ENCODE measurements around the gene ST6GAL2. TPM values are rescaled to one million over a fixed set of nuclear protein-coding genes. Genes with fewer than 3 reads are reported as not detected.

Gene ST6GAL2
- polyA plus RNA-seq, 1 donor (not counting 4 experiments of a cell fraction or from before 2014, with no cell fraction given) = 0.14 TPM

- H3K9ac ChIP-seq (ENCODE audit: control insufficient read depth, extremely low read depth, insufficient read depth, low read length) = no peak overlapping the region
- DNase-seq (ENCODE audit: low read depth, low spot score) (no peak), FAIRE-seq (no peak)
- no peaks in the 10 kb centered on the region for H4K20me1 ChIP-seq (ENCODE audit: control insufficient read depth, extremely low read depth, insufficient read depth, low read length)
- dilution Hi-C loops (cut with MboI; ENCODE audit: extremely low pct_ligation_motif_present, low sequenced_read_pairs) = no loop called here
- H3K4me1 ChIP-seq (ENCODE audit: control insufficient read depth, extremely low read depth, insufficient read depth, low read length) = no peaks in the 10 kb centered on the region
- no peaks in the 10 kb centered on the region for H3K36me3 ChIP-seq (ENCODE audit: control insufficient read depth in 2 of 2, extremely low read depth in 1 of 2, insufficient read depth in 2 of 2, low read length in 2 of 2)
- H2AFZ ChIP-seq (ENCODE audit: control insufficient read depth, low read length) = no peak overlapping the region
- no peaks in the 10 kb centered on the region for H3K27me3 ChIP-seq (ENCODE audit: control insufficient read depth, extremely low read depth, insufficient read depth, low read length)
- H3K79me2 ChIP-seq (ENCODE audit: control insufficient read depth, insufficient read depth, low read length) = no peaks in the 10 kb centered on the region
- TF ChIP-seq, protein P1, sequence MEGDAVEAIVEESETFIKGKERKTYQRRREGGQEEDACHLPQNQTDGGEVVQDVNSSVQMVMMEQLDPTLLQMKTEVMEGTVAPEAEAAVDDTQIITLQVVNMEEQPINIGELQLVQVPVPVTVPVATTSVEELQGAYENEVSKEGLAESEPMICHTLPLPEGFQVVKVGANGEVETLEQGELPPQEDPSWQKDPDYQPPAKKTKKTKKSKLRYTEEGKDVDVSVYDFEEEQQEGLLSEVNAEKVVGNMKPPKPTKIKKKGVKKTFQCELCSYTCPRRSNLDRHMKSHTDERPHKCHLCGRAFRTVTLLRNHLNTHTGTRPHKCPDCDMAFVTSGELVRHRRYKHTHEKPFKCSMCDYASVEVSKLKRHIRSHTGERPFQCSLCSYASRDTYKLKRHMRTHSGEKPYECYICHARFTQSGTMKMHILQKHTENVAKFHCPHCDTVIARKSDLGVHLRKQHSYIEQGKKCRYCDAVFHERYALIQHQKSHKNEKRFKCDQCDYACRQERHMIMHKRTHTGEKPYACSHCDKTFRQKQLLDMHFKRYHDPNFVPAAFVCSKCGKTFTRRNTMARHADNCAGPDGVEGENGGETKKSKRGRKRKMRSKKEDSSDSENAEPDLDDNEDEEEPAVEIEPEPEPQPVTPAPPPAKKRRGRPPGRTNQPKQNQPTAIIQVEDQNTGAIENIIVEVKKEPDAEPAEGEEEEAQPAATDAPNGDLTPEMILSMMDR (optimal IDR thresholded peaks at IDR 0.05 in 1 of 3, IDR thresholded peaks at IDR 0.05 in 1 of 3, conservative IDR thresholded peaks at IDR 0.05 in 1 of 3; ENCODE audit: extremely low read depth in 1 of 3, insufficient read depth in 2 of 3, low read length in 3 of 3) = no peak
- no peak for TF ChIP-seq EZH2 (IDR thresholded peaks at IDR 0.05; ENCODE audit: low read length)
- H3K9me3 ChIP-seq (ENCODE audit: control insufficient read depth, low read depth, low read length) = no peaks in the 10 kb centered on the region
- no peak overlapping the region for H3K27ac ChIP-seq (ENCODE audit: control insufficient read depth, insufficient read depth, low read length)
- H3K4me2 ChIP-seq (ENCODE audit: control insufficient read depth, extremely low read depth, insufficient read depth, low read depth, low read length) = no peak overlapping the region
- no peak overlapping the region for H3K4me3 ChIP-seq (ENCODE audit: control insufficient read depth in 2 of 3, extremely low read depth in 1 of 3, insufficient read depth in 2 of 3, low read depth in 1 of 3, low read length in 3 of 3)
- H3K9me1 ChIP-seq (ENCODE audit: control insufficient read depth, extremely low read depth, insufficient read depth, low read length) = no peaks in the 10 kb centered on the region
Measured at GRCh38 chr2:106892048-106892447, 6.1 kb upstream of the ST6GAL2 start.

DNA sequence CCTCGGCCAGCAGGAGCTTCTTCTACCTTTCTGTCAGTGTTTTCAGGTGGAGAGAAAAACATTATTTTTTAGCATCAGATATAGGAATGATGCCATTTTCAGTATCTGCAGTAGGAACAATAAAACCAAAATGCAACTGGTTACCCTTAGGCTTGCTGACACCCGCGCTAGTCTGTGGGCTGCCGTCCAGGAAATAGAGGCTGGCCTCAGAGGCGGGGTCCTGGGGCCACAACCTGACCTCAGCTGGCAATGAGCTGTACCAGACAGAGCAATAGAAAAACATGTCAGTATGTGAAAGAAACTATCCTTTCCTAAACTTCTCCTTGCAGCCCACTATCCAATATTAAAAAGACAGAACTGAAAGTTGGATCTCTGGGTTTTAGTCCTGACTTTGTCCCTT lies 4.6 kb upstream of the ST6GAL2 start:
- dilution Hi-C loops (cut with MboI; ENCODE audit: extremely low pct_ligation_motif_present, low sequenced_read_pairs) = no loop called here
- H3K4me1 ChIP-seq (ENCODE audit: control insufficient read depth, extremely low read depth, insufficient read depth, low read length) = no peaks in the 10 kb centered on the region
- TF ChIP-seq, protein P1 (optimal IDR thresholded peaks at IDR 0.05 in 1 of 3, IDR thresholded peaks at IDR 0.05 in 1 of 3, conservative IDR thresholded peaks at IDR 0.05 in 1 of 3; ENCODE audit: extremely low read depth in 1 of 3, insufficient read depth in 2 of 3, low read length in 3 of 3) = no peak
- TF ChIP-seq EZH2 (IDR thresholded peaks at IDR 0.05; ENCODE audit: low read length) = no peak
- no peak overlapping the region for H2AFZ ChIP-seq (ENCODE audit: control insufficient read depth, low read length)
- no peaks in the 10 kb centered on the region for H3K9me3 ChIP-seq (ENCODE audit: control insufficient read depth, low read depth, low read length)
- H3K4me3 ChIP-seq (ENCODE audit: control insufficient read depth in 2 of 3, extremely low read depth in 1 of 3, insufficient read depth in 2 of 3, low read depth in 1 of 3, low read length in 3 of 3) = no peak overlapping the region
- DNase-seq (ENCODE audit: low read depth, low spot score) = no peak
- no peak overlapping the region for H3K27ac ChIP-seq (ENCODE audit: control insufficient read depth, insufficient read depth, low read length)
- H3K27me3 ChIP-seq (ENCODE audit: control insufficient read depth, extremely low read depth, insufficient read depth, low read length) = peaks cover 7% of the 10 kb centered on the region
- H4K20me1 ChIP-seq (ENCODE audit: control insufficient read depth, extremely low read depth, insufficient read depth, low read length) = no peaks in the 10 kb centered on the region
- no peaks in the 10 kb centered on the region for H3K9me1 ChIP-seq (ENCODE audit: control insufficient read depth, extremely low read depth, insufficient read depth, low read length)
- no peak overlapping the region for H3K4me2 ChIP-seq (ENCODE audit: control insufficient read depth, extremely low read depth, insufficient read depth, low read depth, low read length)
- no peak for FAIRE-seq
- H3K9ac ChIP-seq (ENCODE audit: control insufficient read depth, extremely low read depth, insufficient read depth, low read length) = no peak overlapping the region
- H3K36me3 ChIP-seq (ENCODE audit: control insufficient read depth in 2 of 2, extremely low read depth in 1 of 2, insufficient read depth in 2 of 2, low read length in 2 of 2) = no peaks in the 10 kb centered on the region
- no peaks in the 10 kb centered on the region for H3K79me2 ChIP-seq (ENCODE audit: control insufficient read depth, insufficient read depth, low read length)

All from keratinocyte (primary cell).